Spleen (tissue), 11 donors: ENCODE data around the gene ARHGDIG. TPM values are rescaled to one million over a fixed set of nuclear protein-coding genes. Genes with fewer than 3 reads are reported as not detected.

Experiments
- DNase-seq: peaks from one replicate; pipeline ENCODE4 v3.0.0-alpha.2; 2020
- H3K27ac ChIP-seq, 8 donors: fragments of 200-600 bp; sonication (generic) in 7 of 8; 1 replicate in 4 of 8; 2 replicates in 4 of 8; pipeline versions ENCODE4 v1.5.0 to v1.8.0; 2016 to 2021; ENCODE audit warnings: inconsistent platforms in 4 of 8, mild to moderate bottlenecking in 4 of 8, moderate library complexity in 1 of 8
- H3K27me3 ChIP-seq, 7 donors: fragments of 200-600 bp; sonication (generic) in 6 of 7; replicated peaks in 1 of 7; 1 replicate in 4 of 7; 2 replicates in 3 of 7; pipeline versions ENCODE4 v1.5.0 to v1.8.0; 2016 to 2021; ENCODE audit warnings: inconsistent platforms in 3 of 7, mild to moderate bottlenecking in 1 of 7
- H3K36me3 ChIP-seq, 6 donors: fragments of 200-600 bp; sonication (generic) in 5 of 6; 1 replicate in 4 of 6; 2 replicates in 2 of 6; pipeline versions ENCODE4 v1.5.0 to v1.8.0; 2016 to 2021; ENCODE audit warnings: inconsistent platforms in 2 of 6
- H3K4me1 ChIP-seq, 6 donors: fragments of 200-600 bp; sonication (generic) in 5 of 6; 1 replicate in 3 of 6; 2 replicates in 3 of 6; pipeline versions ENCODE4 v1.5.0 to v1.8.0; 2016 to 2021; ENCODE audit warnings: inconsistent platforms in 3 of 6
- H3K4me3 ChIP-seq, 8 donors: fragments of 200-600 bp; sonication (generic) in 7 of 8; 1 replicate in 4 of 8; 2 replicates in 4 of 8; pipeline versions ENCODE4 v1.5.0 to v1.8.0; 2016 to 2021; ENCODE audit warnings: inconsistent platforms in 4 of 8, mild to moderate bottlenecking in 4 of 8, moderate library complexity in 2 of 8
- H3K9me3 ChIP-seq, 8 donors: fragments of 200-600 bp; sonication (generic) in 7 of 8; 1 replicate in 4 of 8; 2 replicates in 4 of 8; pipeline versions ENCODE4 v1.5.0 to v1.8.0; 2016 to 2021; ENCODE audit warnings: inconsistent platforms in 4 of 8
- POLR2A ChIP-seq, 3 donors: fragments of 450-650 bp; IDR thresholded peaks; one replicate each; pipeline ENCODE4 v1.5.1; 2017; ENCODE audit warnings: antibody characterized with exemption in 3 of 3, mild to moderate bottlenecking in 1 of 3
- POLR2AphosphoS5 ChIP-seq, 3 donors: sonication (generic); formaldehyde crosslinking; IDR thresholded peaks; one replicate each; pipeline ENCODE4 v1.5.1; 2017; ENCODE audit warnings: antibody characterized with exemption in 3 of 3
- WGBS, 5 donors: extraction: QIAGEN DNeasy Blood & Tissue Kit in 3 of 5; methylation state at CpG; one replicate each; pipeline versions ENCODE4 v1.1.5 to v1.1.7; 2013 to 2018; 5-methylcytosine and 5-hydroxymethylcytosine counted together
- intact Hi-C: fragments of 100-400 bp; cut with DNase I; formaldehyde crosslinking; loops from one replicate; pipeline ENCODE4 v1.15.0; 2023; ENCODE audit warnings: low total_unique reads
- polyA plus RNA-seq, 3 donors: library from polyadenylated mRNA; stranded (reverse); fragments of 200-250 nt; gene quantifications; one replicate each; pipeline ENCODE4 v1.2.1, GENCODE V29; 2013
- total RNA-seq, 7 donors: library from RNA; depleted of rRNA in 3 of 7; stranded (reverse); fragments of >200 nt in 3 of 7; fragmentation: NEBNext Ultra II Directional in 4 of 7; extraction: Animal tissue kit (Norgen Biotek cat#: 25700) in 4 of 7; gene quantifications; one replicate each; pipeline versions ENCODE4 v1.1.0 to v1.2.1, GENCODE V29; 2016 to 2021
- TF ChIP-seq, protein P1 (sequence below), 11 experiments: fragments of 200-600 bp in 7 of 11; fragments of 450-650 bp in 4 of 11; sonication (generic) in 4 of 11; IDR thresholded peaks in 8 of 11; conservative IDR thresholded peaks in 3 of 11; 1 replicate in 7 of 11; 2 replicates in 4 of 11; pipeline versions ENCODE4 v1.4.0 to v1.8.0; 2016 to 2021; ENCODE audit warnings: antibody characterized with exemption in 11 of 11, inconsistent platforms in 4 of 11, mild to moderate bottlenecking in 1 of 11
- donor health status: healthy with polysubstance abuse.
- donor health status: DM: no; HTN: no; CAD: no; lungs with moderate emphysema.
- donor health status: DM: no; HTN: no; CAD: no.
- donor health status: Bipolar disorder and iron deficiency.
- donor health status: healthy.
- donor health status: DM: no; HTN: no; CAD: no.
- donor health status: DM: yes; HTN: yes; CAD: no.

Gene ARHGDIG
- total and polyA plus RNA-seq, 10 donors, result 0.23 to 0.99 (median 0.26) TPM; not detected in 7

DNA sequence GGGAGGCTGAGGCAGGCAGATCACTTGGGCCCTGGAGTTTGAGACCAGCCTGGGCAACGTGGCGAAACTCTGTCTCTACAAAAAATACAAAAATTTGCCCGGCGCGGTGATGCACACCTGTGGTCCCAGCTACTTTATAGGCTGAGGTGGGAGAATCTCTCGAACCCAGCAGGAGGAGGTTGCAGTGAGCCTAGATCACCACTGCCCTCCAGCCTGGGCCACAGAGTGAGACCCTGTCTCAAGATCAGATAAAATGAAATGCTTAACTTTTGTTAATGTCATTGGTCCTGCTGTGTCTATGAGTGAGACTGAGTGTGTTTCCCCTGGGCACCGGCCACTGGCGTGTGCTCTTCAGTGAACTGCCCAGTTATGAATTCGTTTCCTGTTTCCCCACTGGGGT lies 35.3 kb upstream of the ARHGDIG start:
- H3K36me3 ChIP-seq, result peaks cover 0 to 20% (median 1%) of the 10 kb centered on the region in 6 donors
- H3K9me3 ChIP-seq, result no peaks in the 10 kb centered on the region
- H3K27me3 ChIP-seq, result no peaks in the 10 kb centered on the region
- peaks cover 0 to 38% (median 13%) of the 10 kb centered on the region in 6 donors for H3K4me1 ChIP-seq
- 79 to 91% (median 85%) methylated on average over 9 of the region's 9 CpGs for WGBS, 5 donors
- TF ChIP-seq, protein P1, sequence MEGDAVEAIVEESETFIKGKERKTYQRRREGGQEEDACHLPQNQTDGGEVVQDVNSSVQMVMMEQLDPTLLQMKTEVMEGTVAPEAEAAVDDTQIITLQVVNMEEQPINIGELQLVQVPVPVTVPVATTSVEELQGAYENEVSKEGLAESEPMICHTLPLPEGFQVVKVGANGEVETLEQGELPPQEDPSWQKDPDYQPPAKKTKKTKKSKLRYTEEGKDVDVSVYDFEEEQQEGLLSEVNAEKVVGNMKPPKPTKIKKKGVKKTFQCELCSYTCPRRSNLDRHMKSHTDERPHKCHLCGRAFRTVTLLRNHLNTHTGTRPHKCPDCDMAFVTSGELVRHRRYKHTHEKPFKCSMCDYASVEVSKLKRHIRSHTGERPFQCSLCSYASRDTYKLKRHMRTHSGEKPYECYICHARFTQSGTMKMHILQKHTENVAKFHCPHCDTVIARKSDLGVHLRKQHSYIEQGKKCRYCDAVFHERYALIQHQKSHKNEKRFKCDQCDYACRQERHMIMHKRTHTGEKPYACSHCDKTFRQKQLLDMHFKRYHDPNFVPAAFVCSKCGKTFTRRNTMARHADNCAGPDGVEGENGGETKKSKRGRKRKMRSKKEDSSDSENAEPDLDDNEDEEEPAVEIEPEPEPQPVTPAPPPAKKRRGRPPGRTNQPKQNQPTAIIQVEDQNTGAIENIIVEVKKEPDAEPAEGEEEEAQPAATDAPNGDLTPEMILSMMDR (IDR thresholded peaks at IDR 0.05 in 8 of 11, conservative IDR thresholded peaks at IDR 0.05 in 3 of 11), result no peak
- TF ChIP-seq POLR2AphosphoS5 (IDR thresholded peaks at IDR 0.05) (no peak), POLR2A (IDR thresholded peaks at IDR 0.05) (no peak)
- no peak overlapping the region for H3K4me3 ChIP-seq
- no peak for DNase-seq
- H3K27ac ChIP-seq, result no peak overlapping the region
- intact Hi-C loops, result no loop called here

DNA sequence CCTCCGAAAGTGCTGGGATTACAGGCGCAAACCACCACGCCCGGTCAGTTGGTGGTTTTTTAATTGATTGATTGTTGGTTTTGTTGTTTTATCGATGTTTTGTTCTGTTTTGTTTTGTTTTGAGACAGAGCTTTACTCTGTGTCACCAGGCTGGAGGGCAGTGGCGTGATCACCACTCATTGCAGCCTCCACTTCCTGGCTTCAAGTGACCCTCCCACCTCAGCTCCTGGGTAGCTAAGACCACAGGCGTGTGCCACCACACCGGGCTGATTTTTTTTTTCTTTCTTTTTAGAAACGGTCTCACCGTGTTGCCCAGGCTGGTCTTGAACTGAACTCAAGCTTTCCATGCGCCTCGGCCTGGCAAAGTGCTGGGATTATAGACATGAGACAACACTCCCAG lies 33.4 kb upstream of the ARHGDIG start:
- Histone ChIP-seq H3K4me1 (peaks cover under 1 to 24% (median 5%) of the 10 kb centered on the region in 6 donors), H3K4me3 (no peak overlapping the region), H3K36me3 (peaks cover 0 to 33% (median 4%) of the 10 kb centered on the region in 6 donors), H3K9me3 (no peaks in the 10 kb centered on the region), H3K27me3 (no peaks in the 10 kb centered on the region), H3K27ac (no peak overlapping the region)
- TF ChIP-seq POLR2AphosphoS5 (IDR thresholded peaks at IDR 0.05), result no peak
- TF ChIP-seq POLR2A (IDR thresholded peaks at IDR 0.05), result no peak
- TF ChIP-seq, protein P1 (IDR thresholded peaks at IDR 0.05 in 8 of 11, conservative IDR thresholded peaks at IDR 0.05 in 3 of 11), result no peak
- no peak for DNase-seq
- WGBS, 5 donors, result 88 to 94% (median 93%) methylated on average over 12 of the region's 12 CpGs
- intact Hi-C loops, result no loop called here

DNA sequence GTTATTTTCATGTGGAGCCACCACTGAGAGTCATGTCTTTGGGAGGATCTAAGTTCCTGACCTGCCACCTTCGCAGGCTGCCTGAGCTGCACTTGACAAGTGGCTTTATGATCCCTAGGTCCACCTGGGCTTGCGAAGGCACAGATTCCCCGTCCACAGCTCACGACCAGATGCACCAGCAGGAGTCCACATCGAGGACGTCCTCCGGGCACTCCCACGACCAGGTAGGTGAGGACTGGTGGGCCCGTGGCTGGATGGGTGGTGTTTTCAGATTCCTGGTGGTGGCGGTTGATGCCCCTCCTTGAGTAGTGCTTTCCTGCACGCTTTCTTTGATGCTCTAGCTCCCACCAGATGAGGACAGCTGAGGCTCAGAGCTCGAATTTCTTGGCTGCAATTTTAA lies 31.0 kb upstream of the ARHGDIG start:
- WGBS, 5 donors, result 89 to 93% (median 92%) methylated on average over 10 to 12 of the region's 12 CpGs
- Histone ChIP-seq H3K27me3 (no peaks in the 10 kb centered on the region), H3K27ac (no peak overlapping the region), H3K4me3 (no peak overlapping the region), H3K4me1 (peaks cover 3 to 28% (median 21%) of the 10 kb centered on the region in 6 donors), H3K36me3 (peaks cover 3 to 41% (median 7%) of the 10 kb centered on the region in 6 donors), H3K9me3 (no peaks in the 10 kb centered on the region)
- intact Hi-C loops, result no loop called here
- no peak for DNase-seq
- TF ChIP-seq POLR2A (IDR thresholded peaks at IDR 0.05), result no peak
- no peak for TF ChIP-seq POLR2AphosphoS5 (IDR thresholded peaks at IDR 0.05)
- TF ChIP-seq, protein P1 (IDR thresholded peaks at IDR 0.05 in 8 of 11, conservative IDR thresholded peaks at IDR 0.05 in 3 of 11), result no peak

DNA sequence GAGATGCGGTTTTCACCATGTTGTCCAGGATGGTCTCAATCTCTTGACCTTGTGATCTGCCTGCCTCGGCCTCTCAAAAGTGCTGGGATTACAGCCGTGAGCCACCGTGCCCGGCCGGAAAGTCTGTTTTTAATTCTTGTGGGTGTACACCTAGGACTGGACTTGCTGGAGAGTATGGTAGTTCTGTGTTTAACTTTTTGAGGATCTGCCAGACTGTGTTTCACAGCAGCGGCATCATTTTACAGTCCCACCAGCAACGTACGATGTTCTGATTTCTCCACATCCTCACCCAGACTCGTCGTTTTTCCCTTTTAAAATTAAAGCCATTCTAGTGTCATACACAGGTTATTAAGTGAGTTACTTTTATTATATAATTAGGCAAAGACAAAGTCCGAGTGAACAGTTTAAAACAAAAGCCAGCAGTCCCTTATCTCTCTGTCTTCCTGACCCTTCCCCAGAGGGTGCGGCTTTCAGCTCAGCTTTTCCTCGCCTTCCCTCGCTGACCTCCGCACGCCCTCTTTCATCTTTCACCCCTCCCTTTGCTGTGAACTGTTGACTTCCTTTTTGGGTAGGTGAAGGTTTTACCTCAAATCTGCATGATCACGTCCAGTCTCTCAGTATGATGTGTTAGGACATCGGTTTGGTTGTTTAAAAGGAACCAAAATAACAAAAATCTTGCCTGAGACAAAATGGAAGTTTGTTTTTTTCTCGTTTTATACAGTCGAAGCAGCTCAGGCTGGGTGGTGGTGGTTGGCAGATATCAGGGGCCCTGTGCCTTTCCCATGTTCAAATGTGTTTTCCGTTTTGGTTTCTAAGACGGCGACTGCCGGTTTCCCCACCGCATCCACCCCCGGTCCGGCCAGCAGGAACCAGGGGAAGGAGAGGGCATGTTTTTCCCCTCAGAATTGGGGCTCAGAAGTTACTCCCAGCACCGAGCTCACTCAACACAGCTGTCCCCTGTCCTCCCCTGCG lies 27.7 kb upstream of the ARHGDIG start:
- H3K27me3 ChIP-seq, result no peaks in the 10 kb centered on the region
- 29 to 42% (median 31%) methylated on average over 30 of the region's 30 CpGs for WGBS, 5 donors
- no peaks in the 10 kb centered on the region for H3K9me3 ChIP-seq
- peaks cover 3 to 28% (median 21%) of the 10 kb centered on the region in 6 donors for H3K4me1 ChIP-seq
- peaks cover 3 to 73% (median 17%) of the 10 kb centered on the region in 6 donors for H3K36me3 ChIP-seq
- intact Hi-C loops, result no loop called here
- no peak for DNase-seq
- peak overlapping the region in 4 of 8 donors; percentile 12 to 47 (median 18) for H3K4me3 ChIP-seq
- H3K27ac ChIP-seq, result peak overlapping the region; percentile 67 to 85 (median 82)
- no peak for TF ChIP-seq POLR2A (IDR thresholded peaks at IDR 0.05)
- peak in 2 of 3 donors; percentile 27 to 53 for TF ChIP-seq POLR2AphosphoS5 (IDR thresholded peaks at IDR 0.05)
